ENCODE results near the gene UBN2.
"Not testable (repeated sequence)": the region's sequence is repeated elsewhere in the genome, so short reads cannot be mapped to it uniquely, and the experiment has no call there.

Gene UBN2

DNA sequence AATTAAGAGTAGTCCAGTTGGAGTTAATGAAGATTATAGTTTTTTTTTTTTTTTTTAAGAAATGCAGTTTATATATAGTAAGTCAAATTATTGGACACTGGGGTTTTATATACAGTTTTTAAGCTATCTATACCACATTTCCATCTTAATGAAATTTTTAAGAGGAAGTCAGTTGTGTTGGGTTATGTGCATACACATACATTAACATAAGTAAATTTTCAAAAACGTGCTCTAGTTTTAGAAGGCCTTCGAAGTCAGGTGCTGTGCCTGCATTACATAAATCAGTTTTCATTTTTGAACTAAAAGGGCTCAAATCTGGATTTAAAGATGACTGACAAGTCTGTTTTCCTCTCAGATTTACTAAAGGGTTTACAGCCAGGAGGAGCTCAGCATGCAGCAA, 62.5 kb downstream of the UBN2 start:
- no peaks in the 10 kb centered on the region for H4K20me1 ChIP-seq
- TF ChIP-seq Cebpa-rat (IDR thresholded peaks at IDR 0.05) = no peak
- no peaks in the 10 kb centered on the region for H3K27me3 ChIP-seq
- H3K9ac ChIP-seq = no peak overlapping the region
- peaks cover 22% of the 10 kb centered on the region for H3K4me1 ChIP-seq
- H3K9me3 ChIP-seq = no peaks in the 10 kb centered on the region
- H3K4me3 ChIP-seq = no peak overlapping the region
- no peak overlapping the region for H3K4me2 ChIP-seq
- peaks cover 59% of the 10 kb centered on the region for H3K36me3 ChIP-seq
- H3K27ac ChIP-seq = no peak overlapping the region

GRCh38 chr7:139294241-139294640, 63.2 kb downstream of the UBN2 start:
- Histone ChIP-seq H3K4me2 (no peak overlapping the region), H3K9ac (no peak overlapping the region), H3K27ac (no peak overlapping the region), H3K9me3 (no peaks in the 10 kb centered on the region), H3K36me3 (peaks cover 52% of the 10 kb centered on the region), H3K4me1 (peaks cover 22% of the 10 kb centered on the region), H4K20me1 (no peaks in the 10 kb centered on the region), H3K27me3 (no peaks in the 10 kb centered on the region), H3K4me3 (no peak overlapping the region)
- no peak for TF ChIP-seq Cebpa-rat (IDR thresholded peaks at IDR 0.05)

DNA sequence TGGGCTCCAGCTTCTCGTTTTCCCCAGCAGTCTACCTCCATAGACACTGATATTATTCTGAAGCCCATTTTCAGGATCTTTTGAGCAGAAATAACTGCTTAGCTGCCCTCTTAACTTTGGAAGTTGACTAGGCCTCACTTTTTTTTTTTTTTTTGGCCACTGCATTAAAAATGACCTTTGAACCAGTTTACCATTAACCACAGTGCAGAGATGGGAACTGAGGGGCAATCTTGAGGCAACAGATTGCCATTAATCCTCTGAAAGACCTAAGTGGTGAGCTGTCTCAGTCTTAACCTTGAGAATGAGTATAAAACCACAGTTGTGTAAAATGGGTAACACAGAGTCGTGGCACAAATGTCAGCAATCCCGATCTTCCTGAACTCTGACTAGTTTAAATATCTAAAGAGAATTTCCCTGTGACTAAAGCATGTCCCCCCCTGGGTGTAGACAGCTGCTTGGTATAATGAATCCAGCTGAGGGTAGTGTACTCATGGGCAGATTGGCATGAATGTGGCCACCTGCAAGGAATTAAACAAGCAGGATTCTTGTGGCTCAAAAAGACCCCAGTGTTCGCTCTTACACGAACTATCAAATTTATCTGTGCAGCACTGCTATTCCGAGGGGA, 64.0 kb downstream of the UBN2 start:
- Histone ChIP-seq H3K4me2 (no peak overlapping the region), H3K36me3 (peaks cover 44% of the 10 kb centered on the region)

DNA sequence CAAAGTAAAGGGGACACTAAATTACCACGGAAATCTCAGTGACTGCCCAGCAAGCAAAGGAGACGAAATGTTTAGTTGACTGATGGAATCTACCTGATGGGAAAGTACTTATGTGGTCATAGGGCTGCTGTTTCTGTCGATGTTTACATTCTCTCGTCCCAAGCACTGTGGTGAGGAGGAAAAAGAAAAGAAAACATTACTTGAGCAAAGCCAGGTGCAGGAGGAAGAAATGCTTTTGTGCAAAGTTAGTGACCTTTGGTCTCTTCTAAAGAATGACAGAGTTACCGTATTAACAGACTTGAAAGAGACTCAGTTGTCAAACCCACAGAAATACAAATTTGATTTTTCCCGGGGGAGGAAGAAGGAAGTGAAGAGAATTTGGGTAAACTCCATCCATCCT, 66.8 kb downstream of the UBN2 start:
- no peak for TF ChIP-seq Cebpa-rat (IDR thresholded peaks at IDR 0.05)
- no peaks in the 10 kb centered on the region for H3K9me3 ChIP-seq
- peaks cover 22% of the 10 kb centered on the region for H3K4me1 ChIP-seq
- peak overlapping the region; percentile 56 for H3K4me2 ChIP-seq
- no peak overlapping the region for H3K27ac ChIP-seq
- H3K36me3 ChIP-seq = peaks cover 37% of the 10 kb centered on the region
- H3K27me3 ChIP-seq = no peaks in the 10 kb centered on the region
- no peak overlapping the region for H3K9ac ChIP-seq
- no peak overlapping the region for H3K4me3 ChIP-seq
- no peaks in the 10 kb centered on the region for H4K20me1 ChIP-seq

More for the DNA sequence above, 64.0 kb downstream of the UBN2 start:
- Histone ChIP-seq H3K4me1 (peaks cover 22% of the 10 kb centered on the region), H4K20me1 (no peaks in the 10 kb centered on the region), H3K27ac (no peak overlapping the region), H3K9me3 (no peaks in the 10 kb centered on the region), H3K27me3 (no peaks in the 10 kb centered on the region), H3K4me3 (no peak overlapping the region), H3K9ac (no peak overlapping the region)
- TF ChIP-seq Cebpa-rat (IDR thresholded peaks at IDR 0.05) = no peak

- Histone ChIP-seq H3K27me3 (no peaks in the 10 kb centered on the region), H3K9me3 (no peaks in the 10 kb centered on the region), H3K4me3 (no peak overlapping the region), H3K4me1 (peaks cover 22% of the 10 kb centered on the region), H3K27ac (no peak overlapping the region), H4K20me1 (no peaks in the 10 kb centered on the region), H3K9ac (no peak overlapping the region), H3K36me3 (peaks cover 25% of the 10 kb centered on the region), H3K4me2 (no peak overlapping the region)
- no peak for TF ChIP-seq Cebpa-rat (IDR thresholded peaks at IDR 0.05)
Measured at GRCh38 chr7:139299296-139299695, 68.3 kb downstream of the UBN2 start.

GRCh38 chr7:139300390-139300789, 69.4 kb downstream of the UBN2 start:
- H3K27ac ChIP-seq = no peak overlapping the region
- H3K4me3 ChIP-seq = no peak overlapping the region
- H3K9ac ChIP-seq = no peak overlapping the region
- H4K20me1 ChIP-seq = no peaks in the 10 kb centered on the region
- peaks cover 14% of the 10 kb centered on the region for H3K36me3 ChIP-seq
- no peaks in the 10 kb centered on the region for H3K27me3 ChIP-seq
- TF ChIP-seq Cebpa-rat (IDR thresholded peaks at IDR 0.05) = no peak
- no peaks in the 10 kb centered on the region for H3K9me3 ChIP-seq
- no peak overlapping the region for H3K4me2 ChIP-seq
- peaks cover 22% of the 10 kb centered on the region for H3K4me1 ChIP-seq

- Histone ChIP-seq H3K36me3 (no peaks in the 10 kb centered on the region; the same call in 1 of the 2 replicates), H3K4me3 (no peak overlapping the region), H3K4me1 (no peaks in the 10 kb centered on the region), H3K27me3 (no peaks in the 10 kb centered on the region), H3K4me2 (no peak overlapping the region), H3K27ac (no peak overlapping the region), H4K20me1 (no peaks in the 10 kb centered on the region), H3K9me3 (no peaks in the 10 kb centered on the region), H3K9ac (no peak overlapping the region)
- TF ChIP-seq Cebpa-rat (IDR thresholded peaks at IDR 0.05) = no peak
Measured at GRCh38 chr7:139304517-139304916, 73.5 kb downstream of the UBN2 start.

GRCh38 chr7:139317939-139318505, 87.0 kb downstream of the UBN2 start:
- Histone ChIP-seq H3K36me3 (no peaks in the 10 kb centered on the region), H3K9me3 (no peaks in the 10 kb centered on the region), H4K20me1 (no peaks in the 10 kb centered on the region), H3K27ac (no peak overlapping the region), H3K27me3 (no peaks in the 10 kb centered on the region), H3K4me2 (no peak overlapping the region), H3K4me1 (no peaks in the 10 kb centered on the region), H3K9ac (no peak overlapping the region), H3K4me3 (no peak overlapping the region)
- TF ChIP-seq Cebpa-rat (IDR thresholded peaks at IDR 0.05) = no peak

DNA sequence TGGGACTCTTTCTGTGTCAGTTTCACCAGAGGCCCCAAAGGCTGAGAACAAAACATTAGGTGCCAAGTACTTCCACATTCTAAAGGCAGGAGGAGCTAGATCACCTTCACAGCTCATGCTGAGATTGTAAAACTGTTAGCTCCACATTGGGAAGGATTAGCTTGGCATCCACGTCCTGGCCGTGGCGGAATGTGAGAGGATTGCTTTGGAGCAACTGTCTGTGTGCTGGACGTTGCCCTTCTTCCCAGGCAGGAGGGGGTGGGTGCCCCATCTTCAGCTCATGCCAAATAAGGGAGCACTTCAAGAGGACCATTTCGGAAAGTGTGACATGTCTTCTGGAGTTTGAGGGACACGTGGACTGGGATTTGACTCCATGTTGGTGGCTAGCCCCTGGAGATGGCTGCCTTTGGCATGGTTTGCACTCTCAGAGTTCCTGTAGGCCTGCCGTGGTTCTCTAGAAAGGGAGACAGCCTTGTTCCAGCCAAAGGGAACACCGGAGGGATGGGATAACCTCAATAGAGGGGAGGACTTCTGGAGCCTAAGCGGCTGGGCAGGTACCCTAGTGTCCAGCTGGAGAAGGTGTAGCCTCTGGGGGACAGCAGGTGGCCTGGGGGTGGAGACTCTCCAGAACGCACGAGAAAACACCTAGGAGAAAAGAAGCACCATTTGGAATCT, 90.2 kb downstream of the UBN2 start:
- no peak overlapping the region for H3K9ac ChIP-seq
- no peaks in the 10 kb centered on the region for H3K36me3 ChIP-seq
- H3K27ac ChIP-seq = no peak overlapping the region
- no peak overlapping the region for H3K4me3 ChIP-seq
- no peaks in the 10 kb centered on the region for H3K27me3 ChIP-seq
- no peaks in the 10 kb centered on the region for H3K4me1 ChIP-seq
- no peaks in the 10 kb centered on the region for H4K20me1 ChIP-seq
- no peaks in the 10 kb centered on the region for H3K9me3 ChIP-seq
- no peak overlapping the region for H3K4me2 ChIP-seq
- no peak for TF ChIP-seq Cebpa-rat (IDR thresholded peaks at IDR 0.05)

DNA sequence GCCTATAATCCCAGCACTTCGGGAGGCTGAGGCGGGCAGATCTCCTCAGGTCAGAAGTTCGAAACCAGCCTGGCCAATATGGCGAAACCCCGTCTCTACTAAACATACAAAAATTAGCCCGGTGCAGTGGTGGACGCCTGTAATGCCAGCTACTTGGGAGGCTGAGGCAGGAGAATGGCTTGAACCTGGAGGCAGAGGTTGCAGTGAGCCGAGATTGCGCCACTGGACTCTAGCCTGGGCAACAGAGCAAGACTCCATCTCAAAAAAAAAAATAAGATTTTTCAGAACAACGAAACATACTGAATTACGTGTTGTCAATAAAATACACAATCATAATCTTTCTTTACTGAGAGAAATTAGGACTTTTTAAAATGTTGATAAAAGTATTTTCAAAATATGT, 93.7 kb downstream of the UBN2 start:
- H4K20me1 ChIP-seq, H3K4me1 ChIP-seq, H3K9ac ChIP-seq, H3K36me3 ChIP-seq, H3K27me3 ChIP-seq, H3K4me3 ChIP-seq, H3K9me3 ChIP-seq, H3K27ac ChIP-seq, H3K4me2 ChIP-seq: not testable (repeated sequence)
